Ovary (tissue), 9 donors: Measurements from ENCODE around the gene CAVIN1. TPM values are rescaled to one million over a fixed set of nuclear protein-coding genes. Genes with fewer than 3 reads are reported as not detected.

Experiments used
- DNase-seq, 5 donors: peaks; one replicate each; pipeline ENCODE4 v3.0.0-alpha.2; 2019 to 2020
- H3K27ac ChIP-seq, 2 donors: fragments of 200-600 bp; one replicate each; pipeline versions ENCODE4 v1.5.1 to v1.8.0; 2019 to 2022
- H3K27me3 ChIP-seq: fragments of 200-600 bp; one replicate; pipeline ENCODE4 v1.8.0; 2022
- H3K36me3 ChIP-seq: fragments of 200-600 bp; sonication (generic); one replicate; pipeline ENCODE4 v1.5.1; 2019
- H3K4me1 ChIP-seq: one replicate; pipeline ENCODE4 v1.8.1; 2013; ENCODE audit warnings: mild to moderate bottlenecking, moderate library complexity; ENCODE audit not compliant: insufficient read depth
- H3K4me3 ChIP-seq: fragments of 200-600 bp; sonication (generic); one replicate; pipeline ENCODE4 v1.5.1; 2017
- H3K9me3 ChIP-seq, 2 donors: fragments of 200-600 bp in 1 of 2; sonication (generic) in 1 of 2; one replicate each; pipeline versions ENCODE4 v1.5.1 to v1.8.1; 2013 to 2019; ENCODE audit warnings: mild to moderate bottlenecking in 1 of 2, moderate library complexity in 1 of 2
- CTCF ChIP-seq, 3 donors: fragments of 450-650 bp in 2 of 3; fragments of 200-600 bp in 1 of 3; IDR thresholded peaks; one replicate each; pipeline versions ENCODE4 v1.5.1 to v1.8.0; 2016 to 2022; ENCODE audit warnings: antibody characterized with exemption in 3 of 3, mild to moderate bottlenecking in 1 of 3
- EP300 ChIP-seq: sonication (generic); formaldehyde crosslinking; IDR thresholded peaks from one replicate; pipeline ENCODE4 v1.6.1; 2017; ENCODE audit warnings: antibody characterized with exemption
- POLR2A ChIP-seq: fragments of 450-650 bp; IDR thresholded peaks from one replicate; pipeline ENCODE4 v1.6.1; 2017; ENCODE audit warnings: antibody characterized with exemption, mild to moderate bottlenecking, moderate library complexity
- WGBS, 3 donors: extraction: QIAGEN DNeasy Blood & Tissue Kit in 1 of 3; methylation state at CpG; one replicate each; pipeline versions ENCODE4 v1.1.5 to v1.1.7; 2013 to 2017; 5-methylcytosine and 5-hydroxymethylcytosine counted together
- intact Hi-C, 4 donors: fragments of 100-400 bp; cut with DNase I; formaldehyde crosslinking; loops; one replicate each; pipeline versions ENCODE4 v1.11.0 to v1.15.1; 2022 to 2023
- polyA plus RNA-seq, 2 donors: library from polyadenylated mRNA; stranded (reverse); fragments of 200-250 nt in 1 of 2; fragments of 350-450 nt in 1 of 2; fragmentation: Illumina TruSeq in 1 of 2; extraction: RNeasy Lipid Tissue Mini Kit (QIAGEN cat#74804) in 1 of 2; gene quantifications; one replicate each; pipeline ENCODE4 v1.2.3, GENCODE V29; 2013 to 2014
- total RNA-seq, 7 donors: library from RNA; depleted of rRNA in 2 of 7; stranded (reverse); fragments of >200 nt in 2 of 7; fragmentation: NEBNext Ultra II Directional in 3 of 7; extraction: Animal tissue kit (Norgen Biotek cat#: 25700) in 3 of 7; gene quantifications; one replicate each; pipeline versions ENCODE4 v1.1.0 to v1.2.4, GENCODE V29; 2016 to 2023
- donor health status: DM: no; HTN: no; CAD: no; lungs with moderate emphysema.
- donor health status: DM: no; HTN: no; CAD: no.
- donor health status: Bipolar disorder and iron deficiency.
- donor health status: DM: yes; HTN: yes; CAD: no.
- donor health status: DM: no; HTN: no; CAD: no.
- donor health status: DM: yes; HTN: yes; CAD: no.

Gene CAVIN1
- total and polyA plus RNA-seq, 9 donors = 122 to 407 (median 254) TPM

- TF ChIP-seq CTCF (IDR thresholded peaks at IDR 0.05) (no peak), EP300 (no peak)
- 61 to 68% (median 68%) methylated on average over 3 of the region's 3 CpGs for WGBS, 3 donors
- peaks cover 7% of the 10 kb centered on the region for H3K4me1 ChIP-seq
- H3K27ac ChIP-seq = no peak overlapping the region
- H3K4me3 ChIP-seq = no peak overlapping the region
- intact Hi-C loops = no loop called here
- no peaks in the 10 kb centered on the region for H3K9me3 ChIP-seq
- no peaks in the 10 kb centered on the region for H3K36me3 ChIP-seq
- no peaks in the 10 kb centered on the region for H3K27me3 ChIP-seq
- DNase-seq = no peak
Observed at GRCh38 chr17:42380935-42381334, 42.1 kb downstream of the CAVIN1 start.

GRCh38 chr17:42378959-42379594, 44.0 kb downstream of the CAVIN1 start:
- TF ChIP-seq POLR2A (no peak), EP300 (no peak), CTCF (IDR thresholded peaks at IDR 0.05) (no peak)
- no peak for DNase-seq
- intact Hi-C loops = no loop called here
- Histone ChIP-seq H3K27me3 (no peaks in the 10 kb centered on the region), H3K4me1 (peaks cover 7% of the 10 kb centered on the region), H3K36me3 (no peaks in the 10 kb centered on the region), H3K9me3 (no peaks in the 10 kb centered on the region), H3K27ac (peak overlapping the region; percentile 13 to 56), H3K4me3 (peak overlapping the region; percentile 17)
- WGBS, 3 donors = 3 to 6% (median 5%) methylated on average over 6 of the region's 6 CpGs

- Histone ChIP-seq H3K27me3 (no peaks in the 10 kb centered on the region), H3K27ac (peak overlapping the region; percentile 13 to 60), H3K4me3 (peak overlapping the region; percentile 17), H3K9me3 (no peaks in the 10 kb centered on the region), H3K36me3 (no peaks in the 10 kb centered on the region), H3K4me1 (peaks cover 7% of the 10 kb centered on the region)
- no peak for DNase-seq
- intact Hi-C loops = no loop called here
- TF ChIP-seq CTCF (IDR thresholded peaks at IDR 0.05) (no peak), POLR2A (no peak), EP300 (no peak)
- WGBS, 3 donors = 7 to 16% (median 8%) methylated on average over 10 of the region's 10 CpGs
Observed at GRCh38 chr17:42378359-42378958, 44.6 kb downstream of the CAVIN1 start.

GRCh38 chr17:42373896-42374295, 49.2 kb downstream of the CAVIN1 start:
- Histone ChIP-seq H3K36me3 (no peaks in the 10 kb centered on the region), H3K4me1 (peaks cover 3% of the 10 kb centered on the region), H3K27ac (no peak overlapping the region), H3K27me3 (no peaks in the 10 kb centered on the region), H3K4me3 (no peak overlapping the region), H3K9me3 (no peaks in the 10 kb centered on the region)
- TF ChIP-seq POLR2A (no peak), CTCF (IDR thresholded peaks at IDR 0.05) (no peak), EP300 (no peak)
- DNase-seq = no peak
- WGBS, 3 donors = 90 to 94% (median 90%) methylated on average over 1 of the region's 1 CpG
- intact Hi-C loops = no loop called here
